CD14-positive monocyte (primary cell): ENCODE measurements around the gene TBC1D5. TPM values are rescaled to one million over a fixed set of nuclear protein-coding genes. Genes with fewer than 3 reads are reported as not detected.

Experiments used
- DNase-seq, 3 donors: peaks; one replicate each; pipeline ENCODE4 v3.0.0-alpha.2; 2011 to 2022
- H2AFZ ChIP-seq: 2 replicates; pipeline ENCODE4 v1.6.0; 2012; ENCODE audit warnings: mild to moderate bottlenecking, low read depth, low read length, inconsistent platforms; ENCODE audit not compliant: insufficient read depth, poor library complexity, severe bottlenecking
- H3K27ac ChIP-seq, 2 donors: 1 replicate in 1 of 2; 2 replicates in 1 of 2; pipeline ENCODE4 v1.5.1; 2012 to 2013; ENCODE audit warnings: low read length in 2 of 2, control low read depth in 1 of 2, inconsistent platforms in 1 of 2, low read depth in 1 of 2, mild to moderate bottlenecking in 1 of 2
- H3K27me3 ChIP-seq, 2 donors: one replicate each; pipeline versions ENCODE4 v1.6.0 to v1.6.1; 2011 to 2013; ENCODE audit warnings: low read length in 2 of 2; ENCODE audit not compliant: control insufficient read depth in 2 of 2, insufficient read depth in 2 of 2
- H3K36me3 ChIP-seq, 2 donors: replicated peaks in 1 of 2; 1 replicate in 1 of 2; 2 replicates in 1 of 2; pipeline versions ENCODE4 v1.5.1 to v1.6.1; 2012 to 2013; ENCODE audit warnings: low read length in 2 of 2, control low read depth in 1 of 2, inconsistent platforms in 1 of 2, mild to moderate bottlenecking in 1 of 2; ENCODE audit not compliant: insufficient read depth in 2 of 2, control insufficient read depth in 1 of 2
- H3K4me1 ChIP-seq, 2 donors: 1 replicate in 1 of 2; 2 replicates in 1 of 2; pipeline versions ENCODE4 v1.5.1 to v1.6.1; 2012 to 2013; ENCODE audit warnings: low read length in 2 of 2, control low read depth in 1 of 2, inconsistent platforms in 1 of 2, mild to moderate bottlenecking in 1 of 2, moderate library complexity in 1 of 2; ENCODE audit not compliant: insufficient read depth in 2 of 2, control insufficient read depth in 1 of 2
- H3K4me2 ChIP-seq: replicated peaks from 2 replicates; pipeline ENCODE3; 2012; ENCODE audit warnings: low read length, moderate library complexity, mild to moderate bottlenecking; ENCODE audit not compliant: poor library complexity, severe bottlenecking; ENCODE audit errors: extremely low read depth
- H3K4me3 ChIP-seq, 3 experiments: fragments of 200-600 bp in 1 of 3; sonication (generic) in 1 of 3; replicated peaks in 1 of 3; 1 replicate in 2 of 3; 2 replicates in 1 of 3; pipeline ENCODE4 v1.5.1; 2011 to 2013; ENCODE audit warnings: low read length in 3 of 3, mild to moderate bottlenecking in 3 of 3, control low read depth in 2 of 3, low read depth in 2 of 3, inconsistent platforms in 1 of 3, moderate library complexity in 1 of 3
- H3K79me2 ChIP-seq: 2 replicates; pipeline ENCODE4 v1.6.0; 2012; ENCODE audit warnings: mild to moderate bottlenecking, control low read depth, inconsistent platforms, low read length, moderate library complexity; ENCODE audit not compliant: insufficient read depth
- H3K9ac ChIP-seq: 2 replicates; pipeline ENCODE4 v1.6.0; 2017; ENCODE audit warnings: low read length, mild to moderate bottlenecking; ENCODE audit not compliant: insufficient read depth, poor library complexity, severe bottlenecking
- H3K9me3 ChIP-seq, 2 donors: replicated peaks in 1 of 2; 1 replicate in 1 of 2; 2 replicates in 1 of 2; pipeline versions ENCODE4 v1.5.1 to v1.6.1; 2012 to 2013; ENCODE audit warnings: low read length in 2 of 2, control low read depth in 1 of 2; ENCODE audit not compliant: control insufficient read depth in 1 of 2, insufficient read depth in 1 of 2
- H4K20me1 ChIP-seq: 2 replicates; pipeline ENCODE4 v1.6.0; 2012; ENCODE audit warnings: mild to moderate bottlenecking, low read length, control low read depth, moderate library complexity; ENCODE audit not compliant: insufficient read depth
- H3K27ac Mint-ChIP-seq, 7 donors: one replicate each; pipeline ENCODE4 v1.8.0; 2020; ENCODE audit warnings: mild to moderate bottlenecking in 7 of 7, mixed read lengths in 7 of 7, moderate library complexity in 6 of 7, inconsistent platforms in 2 of 7
- H3K27me3 Mint-ChIP-seq, 3 donors: one replicate each; pipeline ENCODE4 v1.8.0; 2021 to 2022; ENCODE audit warnings: low read depth in 3 of 3, mild to moderate bottlenecking in 3 of 3, mixed read lengths in 3 of 3, moderate library complexity in 3 of 3, inconsistent platforms in 1 of 3
- H3K36me3 Mint-ChIP-seq, 2 donors: one replicate each; pipeline ENCODE4 v1.8.0; 2020; ENCODE audit warnings: mixed read lengths in 2 of 2, inconsistent platforms in 1 of 2, mild to moderate bottlenecking in 1 of 2
- H3K4me1 Mint-ChIP-seq: one replicate; pipeline ENCODE4 v1.8.0; 2020; ENCODE audit warnings: mild to moderate bottlenecking, mixed read lengths
- H3K4me3 Mint-ChIP-seq, 2 donors: one replicate each; pipeline ENCODE4 v1.8.0; 2020; ENCODE audit warnings: mild to moderate bottlenecking in 2 of 2, mixed read lengths in 2 of 2, moderate library complexity in 1 of 2
- H3K9me3 Mint-ChIP-seq, 7 donors: one replicate each; pipeline ENCODE4 v1.8.0; 2020 to 2022; ENCODE audit warnings: mixed read lengths in 7 of 7, mild to moderate bottlenecking in 6 of 7, moderate library complexity in 6 of 7, inconsistent platforms in 2 of 7
- CTCF ChIP-seq: fragments of 200-600 bp; IDR thresholded peaks from one replicate; pipeline ENCODE4 v1.8.0; 2022; ENCODE audit warnings: antibody characterized with exemption, mild to moderate bottlenecking
- WGBS: methylation state at CpG from one replicate; pipeline ENCODE4 v1.1.5; 2013; ENCODE audit warnings: missing lambda C conversion rate; ENCODE audit not compliant: insufficient coverage; 5-methylcytosine and 5-hydroxymethylcytosine counted together
- intact Hi-C, 2 donors: fragments of 100-400 bp; cut with micrococcal nuclease; formaldehyde crosslinking; loops; one replicate each; pipeline versions ENCODE4 v1.15.0 to v1.15.1; 2023
- polyA plus RNA-seq, 3 donors: library from polyadenylated mRNA; depleted of rRNA in 1 of 3; unstranded in 2 of 3; stranded (reverse) in 1 of 3; fragments of 300-500 nt in 2 of 3; fragments of >200 nt in 1 of 3; fragmentation: Illumina TruSeq in 2 of 3; gene quantifications; 1 replicate in 2 of 3; 2 replicates in 1 of 3; pipeline ENCODE4 v1.2.3, GENCODE V29; 2012 to 2021

TBC1D5 gene
- polyA plus RNA-seq, 3 donors, result 17.6 to 35.3 (median 21.0) TPM

GRCh38 chr3:17634964-17635363 is 107.5 kb downstream of the TBC1D5 start:
- H3K4me2 ChIP-seq, result no peak overlapping the region
- no peaks in the 10 kb centered on the region for H3K9me3 ChIP-seq
- no peak overlapping the region for H3K4me3 Mint-ChIP-seq
- H3K27ac ChIP-seq, result no peak overlapping the region
- no peaks in the 10 kb centered on the region for H3K27me3 ChIP-seq
- no peak for TF ChIP-seq CTCF
- H3K4me1 Mint-ChIP-seq, result peaks cover 51% of the 10 kb centered on the region
- H4K20me1 ChIP-seq, result peaks cover 23% of the 10 kb centered on the region
- no peaks in the 10 kb centered on the region for H3K36me3 ChIP-seq
- no peak overlapping the region for H3K27ac Mint-ChIP-seq
- H3K4me1 ChIP-seq, result peaks cover 13 to 45% of the 10 kb centered on the region in 2 donors
- DNase-seq, result no peak
- H3K79me2 ChIP-seq, result peaks cover 46% of the 10 kb centered on the region
- H3K9me3 Mint-ChIP-seq, result no peaks in the 10 kb centered on the region
- H3K4me3 ChIP-seq, result no peak overlapping the region
- no peak overlapping the region for H2AFZ ChIP-seq
- H3K36me3 Mint-ChIP-seq, result no peaks in the 10 kb centered on the region
- H3K9ac ChIP-seq, result no peak overlapping the region
- no peaks in the 10 kb centered on the region for H3K27me3 Mint-ChIP-seq
- intact Hi-C loops, result loop anchor here in 1 of 2 donors (10.0 kb wide), 1 partner anchor 210 kb away; no protein-coding TSS in a partner anchor

- 100% methylated on average over 1 of the region's 2 CpGs for WGBS
These were observed 108.2 kb downstream of the TBC1D5 start for GRCh38 chr3:17634201-17634600.

More at GRCh38 chr3:17634201-17634600, 108.2 kb downstream of the TBC1D5 start:
- TF ChIP-seq CTCF, result no peak
- peaks cover 9 to 44% of the 10 kb centered on the region in 2 donors for H3K4me1 ChIP-seq
- no peaks in the 10 kb centered on the region for H3K36me3 ChIP-seq
- DNase-seq, result no peak
- no peak overlapping the region for H3K4me3 ChIP-seq
- H3K4me1 Mint-ChIP-seq, result peaks cover 48% of the 10 kb centered on the region
- no peaks in the 10 kb centered on the region for H3K9me3 ChIP-seq
- H3K4me3 Mint-ChIP-seq, result no peak overlapping the region
- H3K27ac Mint-ChIP-seq, result peak overlapping the region in 1 of 7 donors; percentile 15
- H3K36me3 Mint-ChIP-seq, result no peaks in the 10 kb centered on the region
- H4K20me1 ChIP-seq, result peaks cover 16% of the 10 kb centered on the region
- H3K79me2 ChIP-seq, result peaks cover 45% of the 10 kb centered on the region
- no peaks in the 10 kb centered on the region for H3K27me3 ChIP-seq
- H3K4me2 ChIP-seq, result no peak overlapping the region
- intact Hi-C loops, result loop anchor here in 1 of 2 donors (10.0 kb wide), 1 partner anchor 211 kb away; no protein-coding TSS in a partner anchor
- no peak overlapping the region for H3K9ac ChIP-seq
- H3K27me3 Mint-ChIP-seq, result no peaks in the 10 kb centered on the region
- no peaks in the 10 kb centered on the region for H3K9me3 Mint-ChIP-seq
- H2AFZ ChIP-seq, result no peak overlapping the region
- no peak overlapping the region for H3K27ac ChIP-seq
